PC-9 (cell line): ENCODE results near the gene ACSM6. TPM values are rescaled to one million over a fixed set of nuclear protein-coding genes. Genes with fewer than 3 reads are reported as not detected.

Experiments used
- BruUV-seq: library from RNA; stranded (reverse); fragments of 400-500 nt; replicated peaks from 2 replicates; lab custom pipeline; 2021; lab: Mats Ljungman, UMichigan
- CTCF ChIA-PET: fragments of 300-600 bp; sonication (Branson Sonifier 250); formaldehyde crosslinking; loops from one replicate; lab custom pipeline; 2022; ENCODE audit warnings: antibody characterized with exemption; lab: Charles Lee
- POLR2A ChIA-PET: fragments of 300-600 bp; sonication (Branson Sonifier 250); formaldehyde crosslinking; loops from one replicate; lab custom pipeline; 2022; ENCODE audit warnings: antibody characterized with exemption; ENCODE audit not compliant: unreplicated experiment; lab: Charles Lee
- DNase-seq, 2 experiments: peaks; one replicate each; pipeline versions ENCODE4 v3.0.0 to v3.0.0-alpha.2; 2015 to 2022; ENCODE audit warnings: mixed read lengths in 1 of 2
- H2AFZ ChIP-seq: fragments of 200-600 bp; sonication (generic); 2 replicates; pipeline ENCODE4 v1.8.1; 2017; ENCODE audit warnings: antibody characterized with exemption
- H3F3A ChIP-seq: fragments of 200-600 bp; sonication (generic); 2 replicates; pipeline ENCODE4 v1.8.1; 2017; ENCODE audit warnings: antibody characterized with exemption, mild to moderate bottlenecking, low read depth; ENCODE audit not compliant: insufficient read depth
- H3K27ac ChIP-seq: fragments of 200-600 bp; sonication (generic); 2 replicates; pipeline ENCODE4 v1.6.1; 2016; ENCODE audit warnings: mixed run types
- H3K27me3 ChIP-seq: fragments of 200-600 bp; sonication (generic); 2 replicates; pipeline ENCODE4 v1.6.1; 2016; ENCODE audit warnings: low read depth, mixed run types; ENCODE audit not compliant: insufficient read depth
- H3K36me3 ChIP-seq: fragments of 200-600 bp; sonication (generic); 2 replicates; pipeline ENCODE4 v1.6.1; 2016; ENCODE audit warnings: low read depth, mixed run types
- H3K4me1 ChIP-seq: fragments of 200-600 bp; sonication (generic); replicated peaks from 2 replicates; pipeline ENCODE4 v1.6.1; 2016; ENCODE audit warnings: mixed run types; ENCODE audit not compliant: insufficient read depth
- H3K4me2 ChIP-seq: fragments of 200-600 bp; sonication (generic); 2 replicates; pipeline ENCODE4 v1.6.1; 2017; ENCODE audit warnings: mixed run types
- H3K4me3 ChIP-seq: fragments of 200-600 bp; sonication (generic); 2 replicates; pipeline ENCODE4 v1.6.1; 2016; ENCODE audit warnings: mixed run types
- H3K79me2 ChIP-seq: fragments of 200-600 bp; sonication (generic); 2 replicates; pipeline ENCODE4 v1.6.1; 2017; ENCODE audit warnings: low read depth, mixed run types
- H3K9me2 ChIP-seq: fragments of 200-600 bp; sonication (generic); 2 replicates; pipeline ENCODE4 v1.8.1; 2017; ENCODE audit warnings: mild to moderate bottlenecking; ENCODE audit not compliant: insufficient read depth
- H3K9me3 ChIP-seq: fragments of 200-600 bp; sonication (generic); 2 replicates; pipeline ENCODE4 v1.8.1; 2016; ENCODE audit warnings: low read depth; ENCODE audit not compliant: insufficient read depth
- H4K20me1 ChIP-seq: fragments of 200-600 bp; sonication (generic); 2 replicates; pipeline ENCODE4 v1.8.1; 2017; ENCODE audit not compliant: insufficient read depth
- EZH2 ChIP-seq: fragments of 200-600 bp; sonication (generic); IDR thresholded peaks from 2 replicates; pipeline ENCODE4 v1.8.0; 2017; ENCODE audit warnings: antibody characterized with exemption, low read depth
- intact Hi-C: fragments of 100-400 bp; cut with micrococcal nuclease; formaldehyde crosslinking; loops from one replicate; pipeline ENCODE4 v1.10.0; 2022; ENCODE audit not compliant: unreplicated experiment
- total RNA-seq: library from RNA; stranded (reverse); gene quantifications from 2 replicates; pipeline ENCODE4 v1.2.3, GENCODE V29; 2021
- TF ChIP-seq, protein P1 (sequence below): fragments of 200-600 bp; sonication (generic); conservative IDR thresholded peaks from 2 replicates; pipeline ENCODE4 v1.6.1; 2017; ENCODE audit warnings: mixed run types, antibody characterized with exemption, mild to moderate bottlenecking, moderate library complexity

Gene ACSM6
- total RNA-seq, 1 experiment from 2014 or later: not detected

GRCh38 chr10:95277614-95278013 lies 83.6 kb downstream of the ACSM6 start:
- no peak overlapping the region for H3K4me3 ChIP-seq
- no peaks in the 10 kb centered on the region for H3K9me2 ChIP-seq
- BruUV-seq: no TSS peak
- no peaks in the 10 kb centered on the region; the same call in 1 of the 2 replicates for H3K36me3 ChIP-seq
- intact Hi-C loops: no loop called here
- TF ChIP-seq EZH2: no peak
- TF ChIP-seq, protein P1, sequence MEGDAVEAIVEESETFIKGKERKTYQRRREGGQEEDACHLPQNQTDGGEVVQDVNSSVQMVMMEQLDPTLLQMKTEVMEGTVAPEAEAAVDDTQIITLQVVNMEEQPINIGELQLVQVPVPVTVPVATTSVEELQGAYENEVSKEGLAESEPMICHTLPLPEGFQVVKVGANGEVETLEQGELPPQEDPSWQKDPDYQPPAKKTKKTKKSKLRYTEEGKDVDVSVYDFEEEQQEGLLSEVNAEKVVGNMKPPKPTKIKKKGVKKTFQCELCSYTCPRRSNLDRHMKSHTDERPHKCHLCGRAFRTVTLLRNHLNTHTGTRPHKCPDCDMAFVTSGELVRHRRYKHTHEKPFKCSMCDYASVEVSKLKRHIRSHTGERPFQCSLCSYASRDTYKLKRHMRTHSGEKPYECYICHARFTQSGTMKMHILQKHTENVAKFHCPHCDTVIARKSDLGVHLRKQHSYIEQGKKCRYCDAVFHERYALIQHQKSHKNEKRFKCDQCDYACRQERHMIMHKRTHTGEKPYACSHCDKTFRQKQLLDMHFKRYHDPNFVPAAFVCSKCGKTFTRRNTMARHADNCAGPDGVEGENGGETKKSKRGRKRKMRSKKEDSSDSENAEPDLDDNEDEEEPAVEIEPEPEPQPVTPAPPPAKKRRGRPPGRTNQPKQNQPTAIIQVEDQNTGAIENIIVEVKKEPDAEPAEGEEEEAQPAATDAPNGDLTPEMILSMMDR: no peak
- H2AFZ ChIP-seq: no peak overlapping the region
- CTCF ChIA-PET: no interaction called here
- POLR2A ChIA-PET: no interaction called here
- H3K79me2 ChIP-seq: peaks cover 92% of the 10 kb centered on the region
- no peaks in the 10 kb centered on the region for H3K27me3 ChIP-seq
- peaks cover 14% of the 10 kb centered on the region; the same call in 1 of the 2 replicates for H3F3A ChIP-seq
- H4K20me1 ChIP-seq: no peaks in the 10 kb centered on the region
- no peak for DNase-seq
- no peak overlapping the region for H3K4me2 ChIP-seq
- H3K27ac ChIP-seq: no peak overlapping the region
- no peaks in the 10 kb centered on the region for H3K9me3 ChIP-seq
- H3K4me1 ChIP-seq: peaks cover 22% of the 10 kb centered on the region

Other genes starting within 250 kb of the ACSM6 start
- gene CYP2C8, start 124.7 kb upstream of the ACSM6 start, total RNA-seq: not detected in 2 replicates
- gene PDLIM1, start 96.8 kb downstream of the ACSM6 start, total RNA-seq: 202 and 215 TPM in 2 replicates